ENCODE measurements around the gene EXPH5.

Gene EXPH5

GRCh38 chr11:108511851-108512474 is 81.6 kb downstream of the EXPH5 start:
- Histone ChIP-seq H3K27ac (ENCODE audit: low read length) (no peak overlapping the region), H3K27me3 (replicated peaks; ENCODE audit: insufficient read depth, low read length) (no peaks in the 10 kb centered on the region), H3K9me3 (replicated peaks; ENCODE audit: insufficient read depth, low read length) (no peaks in the 10 kb centered on the region), H3K4me3 (ENCODE audit: low read length) (no peak overlapping the region), H3K4me1 (ENCODE audit: low read length) (no peaks in the 10 kb centered on the region), H3K9me2 (replicated peaks; ENCODE audit: insufficient read depth, low read length) (no peaks in the 10 kb centered on the region), H2AFZ (ENCODE audit: low read length) (no peak overlapping the region), H3K9ac (ENCODE audit: low read length) (no peak overlapping the region), H4K20me1 (ENCODE audit: insufficient read depth, low read length) (no peaks in the 10 kb centered on the region), H3F3A (ENCODE audit: insufficient read depth, low read length) (no peaks in the 10 kb centered on the region), H3K36me3 (replicated peaks; ENCODE audit: insufficient read depth, low read length) (no peaks in the 10 kb centered on the region), H3K79me2 (ENCODE audit: low read length) (no peaks in the 10 kb centered on the region), H3K4me2 (ENCODE audit: low read depth, low read length) (no peak overlapping the region)
- no peak for DNase-seq
- no peak for TF ChIP-seq CTCF (IDR thresholded peaks at IDR 0.05; ENCODE audit: low read length)
- TF ChIP-seq EZH2 (optimal IDR thresholded peaks at IDR 0.05; ENCODE audit: low read depth, low read length): no peak
- no peak for TF ChIP-seq EZH2phosphoT487 (IDR thresholded peaks at IDR 0.05; ENCODE audit: low read length)

- no peak overlapping the region for H3K9ac ChIP-seq (ENCODE audit: low read length)
- no peaks in the 10 kb centered on the region for H3K36me3 ChIP-seq (replicated peaks; ENCODE audit: insufficient read depth, low read length)
- no peak for DNase-seq
- no peaks in the 10 kb centered on the region for H3K27me3 ChIP-seq (replicated peaks; ENCODE audit: insufficient read depth, low read length)
- no peaks in the 10 kb centered on the region for H3K79me2 ChIP-seq (ENCODE audit: low read length)
- no peaks in the 10 kb centered on the region for H3K9me2 ChIP-seq (replicated peaks; ENCODE audit: insufficient read depth, low read length)
- H4K20me1 ChIP-seq (ENCODE audit: insufficient read depth, low read length): no peaks in the 10 kb centered on the region
- H3K9me3 ChIP-seq (replicated peaks; ENCODE audit: insufficient read depth, low read length): no peaks in the 10 kb centered on the region
- TF ChIP-seq EZH2phosphoT487 (IDR thresholded peaks at IDR 0.05; ENCODE audit: low read length): no peak
- no peak overlapping the region for H2AFZ ChIP-seq (ENCODE audit: low read length)
- H3K4me1 ChIP-seq (ENCODE audit: low read length): no peaks in the 10 kb centered on the region
- no peak overlapping the region for H3K27ac ChIP-seq (ENCODE audit: low read length)
- H3F3A ChIP-seq (ENCODE audit: insufficient read depth, low read length): no peaks in the 10 kb centered on the region
- no peak overlapping the region for H3K4me3 ChIP-seq (ENCODE audit: low read length)
- no peak overlapping the region for H3K4me2 ChIP-seq (ENCODE audit: low read depth, low read length)
Measured at GRCh38 chr11:108508653-108509593, 84.6 kb downstream of the EXPH5 start.

GRCh38 chr11:108501396-108501795 is 92.2 kb downstream of the EXPH5 start:
- no peak for DNase-seq
- TF ChIP-seq EZH2phosphoT487 (IDR thresholded peaks at IDR 0.05; ENCODE audit: low read length) (no peak), CTCF (IDR thresholded peaks at IDR 0.05; ENCODE audit: low read length) (no peak), EZH2 (optimal IDR thresholded peaks at IDR 0.05; ENCODE audit: low read depth, low read length) (no peak)
- Histone ChIP-seq H3K9me3 (replicated peaks; ENCODE audit: insufficient read depth, low read length) (no peaks in the 10 kb centered on the region), H3K4me2 (ENCODE audit: low read depth, low read length) (no peak overlapping the region), H3K36me3 (replicated peaks; ENCODE audit: insufficient read depth, low read length) (no peaks in the 10 kb centered on the region), H3K9me2 (replicated peaks; ENCODE audit: insufficient read depth, low read length) (no peaks in the 10 kb centered on the region), H3K4me3 (ENCODE audit: low read length) (no peak overlapping the region), H2AFZ (ENCODE audit: low read length) (no peak overlapping the region), H3K27ac (ENCODE audit: low read length) (no peak overlapping the region), H3F3A (ENCODE audit: insufficient read depth, low read length) (no peaks in the 10 kb centered on the region; the same call in 1 of the 2 replicates), H4K20me1 (ENCODE audit: insufficient read depth, low read length) (no peaks in the 10 kb centered on the region), H3K27me3 (replicated peaks; ENCODE audit: insufficient read depth, low read length) (no peaks in the 10 kb centered on the region), H3K4me1 (ENCODE audit: low read length) (no peaks in the 10 kb centered on the region), H3K9ac (ENCODE audit: low read length) (no peak overlapping the region), H3K79me2 (ENCODE audit: low read length) (no peaks in the 10 kb centered on the region)
